Endometrium (tissue), 2 donors: ENCODE results near the gene RAB11FIP5.
"Not testable (repeated sequence)": the region's sequence is repeated elsewhere in the genome, so short reads cannot be mapped to it uniquely, and the experiment has no call there.

Experiments
- FAIRE-seq: peaks from 2 replicates; lab custom pipeline; 2012; peaks lifted over from hg19 to GRCh38; lab: Jason Lieb, UNC
- donor health status: control.
- donor health status: control.

The RAB11FIP5 gene

DNA sequence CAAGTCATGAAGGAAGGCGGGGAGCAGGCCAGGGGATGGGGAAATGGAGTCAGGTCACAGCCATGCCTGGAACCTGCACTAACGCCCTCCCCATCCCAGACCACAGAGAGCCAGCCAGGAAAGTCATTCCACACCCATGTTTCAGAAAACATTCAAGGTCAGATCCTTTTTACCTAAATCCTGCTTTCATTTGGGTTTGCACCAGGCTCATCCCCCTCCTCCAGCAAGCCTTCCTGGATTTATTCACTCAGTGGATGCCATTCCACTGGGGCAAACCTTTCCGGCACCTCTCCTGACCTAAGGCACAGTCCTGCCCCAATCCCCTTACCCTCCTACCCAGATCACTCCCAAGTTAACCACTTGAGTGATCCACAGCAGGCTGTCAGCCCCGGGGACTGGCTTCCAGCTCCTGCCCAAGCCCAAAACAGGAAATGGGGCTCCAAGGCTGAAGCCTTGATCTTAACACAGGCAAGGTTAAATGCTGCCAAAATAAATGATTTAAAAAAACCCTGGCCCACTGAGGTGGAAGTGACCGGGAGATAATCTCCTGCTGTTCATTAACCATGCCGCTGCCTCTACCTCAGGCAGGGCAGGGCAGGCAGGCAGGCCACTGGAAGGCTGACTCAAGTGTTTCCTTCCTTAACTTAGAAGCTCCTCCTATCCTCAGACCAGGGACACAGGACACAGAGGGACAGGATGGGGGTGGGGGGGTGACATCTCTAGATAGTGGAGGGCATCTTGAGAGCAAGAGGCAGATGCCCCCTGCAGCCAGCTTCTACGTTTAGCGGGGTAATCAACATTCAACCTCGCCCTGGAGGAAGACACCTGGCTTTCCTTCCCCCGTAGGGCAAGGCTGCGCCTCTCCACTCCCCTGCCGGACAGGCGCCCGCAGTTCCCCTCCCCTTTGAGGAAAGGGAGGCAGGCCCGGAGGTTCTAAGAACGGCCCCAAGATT lies 1.4 kb downstream of the RAB11FIP5 start:
- no peak for FAIRE-seq

DNA sequence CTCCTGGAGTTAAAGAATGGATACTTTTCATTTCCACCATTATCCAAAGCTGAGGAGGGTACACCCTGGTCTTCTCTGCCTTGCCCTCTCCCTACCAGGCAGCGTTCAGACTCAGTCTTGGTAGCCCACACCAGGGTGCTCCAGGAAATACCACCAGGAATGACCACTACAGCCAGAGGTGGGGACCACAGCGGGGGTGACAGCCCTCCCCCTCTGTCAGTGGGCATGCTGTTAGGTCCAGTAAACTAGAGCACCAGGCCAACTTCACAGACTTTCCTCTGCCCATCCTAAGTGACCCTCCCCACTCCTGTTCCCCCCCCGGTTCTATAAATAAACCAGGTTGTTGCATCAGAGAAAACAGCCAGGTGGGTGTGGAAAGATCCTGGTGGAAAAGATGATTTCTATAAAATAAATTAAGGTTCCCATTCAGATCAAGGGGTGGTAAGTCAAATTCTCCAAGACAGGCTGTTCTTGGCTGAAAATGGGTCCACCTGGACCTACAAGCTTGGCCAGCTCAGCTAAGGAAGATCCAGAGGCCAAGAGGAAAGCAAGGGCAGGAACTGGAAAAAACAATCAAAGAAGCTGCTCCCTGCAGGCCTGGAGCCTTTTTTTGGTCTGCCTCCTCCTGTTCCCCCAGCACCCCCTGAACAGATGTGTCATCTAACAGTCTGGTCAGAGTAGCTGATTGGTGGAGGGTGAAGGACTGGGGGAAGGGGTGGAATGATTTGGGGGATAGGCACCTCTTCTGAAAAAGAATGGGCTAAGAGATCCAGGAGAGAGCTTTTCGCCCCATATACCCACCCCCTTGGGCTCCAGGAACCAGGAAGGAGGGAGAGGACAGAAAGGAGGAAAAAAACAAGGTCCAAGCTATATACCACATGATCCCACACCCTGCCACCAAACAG lies 2.3 kb downstream of the RAB11FIP5 start:
- no peak for FAIRE-seq

DNA sequence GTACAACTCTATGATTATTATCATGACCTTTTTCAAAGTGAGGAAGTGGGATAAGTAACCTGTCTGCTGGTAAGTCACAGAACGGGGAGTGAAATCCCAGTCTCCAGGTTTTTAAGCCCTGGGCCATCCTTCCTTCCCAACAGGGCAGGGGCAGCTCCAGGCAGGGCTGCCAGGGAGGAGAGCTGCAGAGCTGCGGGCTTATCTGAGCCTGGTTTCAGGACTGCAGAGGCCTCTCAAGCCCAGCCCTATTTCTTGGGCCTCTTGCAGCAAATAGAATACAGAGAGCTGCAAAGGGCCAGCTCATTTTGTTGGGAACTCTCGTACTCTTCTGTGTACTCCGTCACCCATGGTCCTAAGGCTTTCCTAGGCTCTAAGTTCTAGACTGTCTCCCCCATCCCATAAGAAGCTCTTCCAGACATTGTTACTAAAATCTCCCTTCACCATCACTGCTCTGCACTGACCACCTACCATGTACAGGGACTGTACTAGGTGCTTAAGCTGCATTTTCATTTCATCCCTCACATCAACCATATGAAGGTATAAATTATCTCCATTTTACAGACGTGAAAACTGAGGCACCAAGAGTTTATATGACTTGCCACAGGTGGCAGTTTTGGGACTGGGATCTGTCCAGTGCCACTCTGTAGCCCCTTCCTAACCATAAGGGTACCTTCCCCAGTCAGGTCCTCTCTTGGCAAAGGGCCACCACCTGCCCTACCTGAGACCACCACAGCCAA lies 3.1 kb downstream of the RAB11FIP5 start:
- no peak for FAIRE-seq

DNA sequence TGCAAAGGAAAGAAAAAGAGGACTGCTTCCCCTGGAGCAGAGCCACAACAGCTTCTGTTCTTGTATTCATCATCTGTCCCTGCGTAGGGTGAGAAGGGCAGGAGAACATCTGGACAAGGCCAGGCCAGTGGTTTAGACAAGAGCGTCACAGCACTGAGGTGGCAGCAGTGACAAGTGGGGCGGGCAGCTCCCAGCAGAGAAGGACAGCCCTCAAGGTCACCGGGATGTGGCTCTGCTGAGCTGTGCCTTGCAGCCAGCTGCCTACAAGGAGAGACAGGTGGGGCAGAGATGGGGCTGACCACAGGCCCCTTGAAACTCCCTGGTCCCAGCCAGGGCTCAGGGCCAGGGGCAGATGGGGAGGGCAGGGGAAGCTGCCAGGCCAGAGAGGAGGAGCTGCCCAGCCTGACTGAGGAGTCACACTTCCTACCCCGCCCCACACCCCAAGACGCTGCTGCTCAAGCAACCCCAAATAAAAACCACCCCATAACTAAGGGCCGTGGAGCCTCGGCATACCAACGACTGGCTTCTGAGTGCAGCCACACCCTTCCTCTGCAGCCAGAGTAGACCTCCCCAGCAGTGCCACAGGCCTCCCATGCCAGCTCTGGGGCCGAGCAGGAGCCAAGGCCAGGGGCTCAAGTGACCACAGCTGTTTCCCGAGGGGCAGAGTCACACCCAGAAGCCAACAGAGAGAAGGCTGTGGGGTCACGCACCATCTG lies 5.4 kb downstream of the RAB11FIP5 start:
- no peak for FAIRE-seq

DNA sequence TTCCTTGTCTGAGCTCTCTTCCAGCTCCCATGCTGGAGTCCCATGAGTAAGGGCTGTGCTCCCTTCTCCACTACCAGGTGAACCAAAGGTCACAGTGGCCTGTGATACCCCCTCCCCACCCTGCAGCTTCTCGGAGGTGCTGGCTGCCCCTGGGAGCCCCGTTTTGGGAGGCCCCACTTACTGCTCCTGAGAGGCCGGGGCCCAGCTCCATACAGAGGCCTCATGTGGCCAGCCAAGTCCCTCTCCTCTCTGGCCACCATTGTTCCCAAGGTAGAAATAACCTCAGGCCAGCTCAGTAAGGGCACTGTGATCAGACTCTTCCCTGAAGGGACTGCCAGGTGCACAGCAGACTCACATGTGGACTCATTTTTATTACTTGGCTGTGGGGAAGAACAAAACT lies 6.0 kb downstream of the RAB11FIP5 start:
- no peak for FAIRE-seq

DNA sequence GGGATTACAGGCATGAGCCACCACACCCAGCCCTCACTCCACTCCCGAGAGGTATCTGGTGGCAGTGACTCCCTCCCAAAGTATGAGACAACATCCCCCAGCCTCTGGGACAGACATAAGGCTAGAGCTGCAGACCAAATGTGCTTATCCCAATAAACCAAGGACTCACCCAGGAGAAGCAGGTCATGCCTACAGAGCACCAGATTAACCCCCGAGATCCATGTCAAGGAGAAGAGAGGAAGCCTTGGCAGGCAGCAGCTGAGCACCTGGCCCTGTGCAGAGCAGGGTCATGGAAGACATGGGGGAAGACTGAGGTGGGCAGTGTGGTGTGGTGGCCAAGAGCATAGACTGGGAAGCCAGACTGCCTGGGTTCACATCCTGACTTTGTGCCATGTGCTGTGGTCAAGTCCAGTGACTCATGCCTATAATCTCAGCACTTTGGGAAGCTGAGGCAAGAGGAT lies 7.2 kb downstream of the RAB11FIP5 start:
- no peak for FAIRE-seq

DNA sequence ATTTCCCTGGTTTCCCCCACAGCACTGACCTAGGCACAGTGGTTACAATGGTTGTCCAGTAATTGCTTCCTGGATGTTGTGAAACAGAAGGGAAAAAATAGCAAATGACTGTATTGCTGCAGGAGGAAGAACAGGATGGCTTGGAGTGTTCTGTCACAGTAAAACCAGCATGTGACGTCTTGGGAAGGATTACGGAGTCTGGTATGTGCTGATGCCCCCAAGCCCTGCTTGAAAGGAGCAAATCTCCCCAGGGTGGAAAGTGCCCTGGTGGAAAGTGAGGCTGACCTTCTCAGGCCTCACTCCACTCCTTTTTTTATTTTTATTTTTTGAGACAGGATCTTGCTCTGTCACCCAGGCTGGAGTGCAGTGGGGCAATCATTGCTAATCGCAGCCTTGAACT lies 7.8 kb downstream of the RAB11FIP5 start:
- FAIRE-seq, result no peak

DNA sequence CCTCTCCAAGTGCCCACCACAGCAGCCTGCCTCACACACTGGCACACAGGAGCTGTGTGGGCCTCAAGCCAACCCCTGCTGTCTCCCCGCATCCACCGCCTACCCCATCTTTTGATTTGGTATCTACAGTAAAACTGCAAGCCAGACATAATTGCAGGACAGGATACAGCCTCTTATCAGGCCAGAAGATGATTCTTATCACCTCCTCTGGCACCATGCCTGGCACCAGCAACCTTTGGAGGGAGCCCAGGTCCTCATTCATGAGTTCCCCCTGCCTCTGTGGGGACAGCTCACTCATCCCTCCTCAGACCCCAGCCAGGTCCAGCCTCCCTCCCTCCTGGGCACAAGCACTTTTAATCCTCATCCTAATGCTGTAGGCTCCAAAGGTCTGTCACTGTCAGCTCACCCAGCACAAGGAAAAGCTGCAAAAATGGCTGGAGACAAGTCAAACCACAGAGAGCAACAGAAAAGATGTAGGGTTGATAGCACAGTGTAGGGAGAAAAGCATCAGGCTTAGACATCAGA lies 9.7 kb downstream of the RAB11FIP5 start:
- no peak for FAIRE-seq

DNA sequence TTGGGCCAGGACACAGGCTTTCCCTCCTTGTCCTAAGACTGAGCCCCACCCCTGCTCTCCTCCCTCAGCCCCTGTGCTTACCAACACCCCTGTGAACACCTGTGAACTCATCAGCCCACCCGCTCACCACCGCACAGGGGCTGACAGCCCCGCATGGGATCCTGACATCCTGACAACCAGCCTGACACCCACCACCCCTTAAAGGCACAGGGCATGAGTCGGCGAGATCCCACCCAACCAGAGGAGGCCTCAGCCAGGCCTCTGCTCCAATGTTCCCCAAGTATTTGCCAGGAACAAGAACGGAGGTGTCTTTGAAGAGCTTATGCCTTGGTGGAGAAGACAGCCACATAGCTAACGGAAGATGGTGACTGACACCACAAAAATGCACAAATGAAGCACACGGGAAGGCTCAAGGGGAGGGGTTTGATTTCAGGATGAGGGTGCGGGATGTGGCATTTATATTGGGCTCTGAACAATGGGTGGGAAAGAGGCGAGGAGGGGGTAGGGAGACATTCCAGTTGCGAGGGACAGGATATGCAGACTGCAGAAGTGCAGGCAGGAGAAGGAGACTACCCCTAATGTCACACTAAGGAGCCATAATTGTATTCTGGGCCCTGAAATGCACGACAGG lies 11.0 kb downstream of the RAB11FIP5 start:
- FAIRE-seq, result no peak

DNA sequence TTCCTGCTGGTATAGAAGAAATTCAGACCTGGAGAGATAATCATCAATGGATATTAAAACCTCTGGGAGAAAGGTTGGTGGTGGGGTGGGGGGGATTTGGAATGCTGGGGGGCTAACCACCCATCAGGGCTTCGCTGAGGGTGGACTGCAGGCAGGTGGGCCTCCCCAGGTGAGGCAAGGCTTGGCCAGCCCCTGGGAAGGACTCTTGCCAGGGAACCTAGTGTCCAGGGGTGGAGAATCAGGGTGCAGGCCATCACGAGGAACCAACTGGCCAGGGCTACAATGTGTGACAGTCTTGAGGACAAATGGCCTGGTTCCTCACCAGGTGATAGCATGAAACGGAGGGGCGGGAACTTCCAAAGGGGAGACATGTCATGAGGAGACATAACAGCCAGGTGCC lies 11.8 kb downstream of the RAB11FIP5 start:
- FAIRE-seq, result no peak

DNA sequence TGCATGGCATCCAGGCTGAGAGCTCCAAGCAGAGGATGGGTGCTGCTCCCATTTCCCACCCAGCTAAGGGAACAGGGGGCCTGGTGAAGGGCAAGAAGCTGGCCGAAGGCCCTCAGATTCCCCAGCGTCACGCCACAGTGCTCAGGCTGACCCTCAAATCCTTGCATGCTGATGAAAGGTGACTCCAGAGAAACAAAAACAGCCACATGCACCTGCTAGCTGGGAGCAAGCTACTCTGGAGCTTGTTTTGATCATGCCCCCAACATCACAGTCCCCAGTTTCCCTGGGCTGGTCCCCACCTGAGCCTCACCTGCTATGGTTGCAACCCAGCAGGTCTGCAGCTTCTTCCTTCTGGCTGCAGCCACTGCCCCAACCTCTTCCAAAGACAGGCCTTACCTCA lies 13.3 kb downstream of the RAB11FIP5 start:
- no peak for FAIRE-seq

DNA sequence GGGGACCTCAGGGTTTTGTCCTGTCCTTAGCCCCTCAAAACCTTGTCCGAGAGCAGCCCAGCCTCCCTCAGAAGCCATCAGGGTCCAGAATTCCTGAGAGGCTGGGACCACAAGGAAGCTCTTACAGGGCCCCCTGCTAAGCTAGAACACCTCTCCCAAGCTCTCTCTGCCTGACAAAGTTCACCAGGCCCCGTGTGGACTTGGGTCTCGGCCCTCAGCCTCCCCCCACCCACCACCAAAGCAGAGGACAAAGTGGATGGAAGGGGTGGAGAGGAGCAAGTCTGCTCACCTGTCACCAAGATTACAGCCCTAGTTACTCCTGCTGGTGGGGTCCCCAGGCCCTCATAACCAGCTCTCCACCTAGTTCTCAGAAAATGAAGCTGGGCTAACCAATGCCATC lies 16.8 kb downstream of the RAB11FIP5 start:
- no peak for FAIRE-seq

DNA sequence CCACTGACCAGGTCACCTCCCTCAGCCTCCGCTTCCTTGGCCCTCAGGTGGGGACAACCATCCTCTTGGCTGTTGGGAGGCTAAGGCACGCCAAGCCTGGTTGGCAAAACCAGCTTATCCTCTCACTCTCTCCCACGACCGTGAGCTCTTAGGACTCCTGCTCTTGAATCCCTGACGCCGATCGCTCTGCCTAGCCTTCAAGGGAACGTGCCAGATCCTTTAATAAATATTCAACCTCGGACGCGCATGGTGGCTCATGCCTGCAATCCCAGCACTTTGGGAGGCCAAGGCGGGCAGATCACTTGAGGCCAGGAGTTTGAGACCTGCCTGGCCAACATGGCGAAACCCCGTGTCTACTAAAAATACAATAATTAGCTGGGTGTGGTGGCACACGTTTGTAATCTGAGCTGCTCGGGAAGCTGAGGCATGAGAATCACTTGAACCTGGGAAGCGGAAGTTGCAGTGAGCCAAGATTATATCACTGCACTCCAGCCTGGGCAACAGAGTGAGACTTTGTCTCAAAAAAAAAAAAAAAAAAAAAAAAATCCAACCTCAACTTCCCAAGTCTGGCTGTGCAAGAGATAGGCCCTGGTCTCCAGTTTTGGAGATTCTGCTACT lies 19.0 kb downstream of the RAB11FIP5 start:
- not testable (repeated sequence) for FAIRE-seq

DNA sequence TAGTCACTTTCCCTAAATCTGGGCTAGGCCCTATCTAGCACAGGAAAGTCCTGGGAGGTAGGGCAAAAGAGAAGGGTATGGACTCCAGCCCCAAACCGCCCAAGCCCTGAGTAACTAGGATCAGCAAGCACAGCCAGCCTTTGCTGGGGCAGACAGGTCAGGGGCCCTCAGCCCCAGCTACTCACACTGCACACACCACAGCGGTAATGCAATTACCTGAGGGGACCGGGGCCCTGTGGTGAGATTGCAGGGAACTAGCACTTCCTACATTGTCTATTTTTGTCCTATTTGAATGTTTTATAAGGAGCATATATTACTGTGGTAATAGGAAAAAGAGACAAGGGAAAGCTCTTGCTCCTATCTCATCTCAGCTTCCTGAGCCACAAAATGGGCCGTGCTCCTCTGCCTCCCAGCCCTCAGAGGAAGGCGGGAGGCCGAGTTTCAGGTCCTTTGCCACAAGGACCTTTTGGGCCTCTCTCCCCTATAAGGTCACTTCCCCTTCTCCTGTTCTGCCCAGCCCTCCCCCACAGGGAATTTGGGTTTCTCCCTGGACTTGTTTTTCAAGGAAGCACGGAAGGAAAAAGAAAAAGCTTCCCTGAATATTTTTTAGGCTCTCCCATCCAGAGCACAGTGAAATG lies 20.5 kb downstream of the RAB11FIP5 start:
- no peak for FAIRE-seq

DNA sequence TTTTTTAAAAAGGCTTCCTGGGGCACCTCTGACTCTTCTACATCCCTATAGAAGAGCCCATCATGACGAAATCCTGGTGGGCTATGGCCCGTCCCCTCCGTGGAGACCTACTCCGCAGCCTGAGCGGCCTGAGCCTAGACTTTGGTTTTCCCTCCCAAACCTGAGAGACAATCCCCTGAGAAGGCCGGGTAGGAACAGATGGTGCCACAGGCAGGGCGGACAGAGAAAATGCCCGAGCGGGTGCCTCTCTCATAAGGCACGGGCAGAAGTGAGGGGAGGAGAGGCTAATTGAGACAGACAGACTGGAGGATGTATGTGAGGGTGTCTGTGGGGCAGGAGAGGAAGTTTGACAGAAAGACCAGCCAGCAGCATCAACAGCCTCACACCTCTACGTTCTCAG lies 21.1 kb downstream of the RAB11FIP5 start:
- FAIRE-seq, result no peak

DNA sequence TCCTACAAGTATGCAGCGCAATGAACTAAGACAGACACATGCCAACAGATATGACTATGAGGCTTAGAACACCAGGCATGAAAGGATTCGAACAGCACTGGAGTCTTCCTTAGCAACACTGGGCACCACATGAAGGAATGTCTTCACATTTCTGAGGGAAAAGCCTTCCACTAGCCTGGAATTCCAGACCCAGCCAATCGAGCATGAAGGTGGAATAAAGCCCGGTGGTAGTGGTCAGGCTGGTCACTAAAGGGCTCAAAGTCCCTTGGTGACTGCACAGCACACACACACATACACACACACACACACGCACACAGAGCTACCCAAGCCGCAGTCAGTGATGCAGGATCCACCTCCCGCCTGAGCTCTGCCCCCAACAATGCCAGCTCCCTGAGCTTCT lies 21.6 kb downstream of the RAB11FIP5 start:
- no peak for FAIRE-seq

DNA sequence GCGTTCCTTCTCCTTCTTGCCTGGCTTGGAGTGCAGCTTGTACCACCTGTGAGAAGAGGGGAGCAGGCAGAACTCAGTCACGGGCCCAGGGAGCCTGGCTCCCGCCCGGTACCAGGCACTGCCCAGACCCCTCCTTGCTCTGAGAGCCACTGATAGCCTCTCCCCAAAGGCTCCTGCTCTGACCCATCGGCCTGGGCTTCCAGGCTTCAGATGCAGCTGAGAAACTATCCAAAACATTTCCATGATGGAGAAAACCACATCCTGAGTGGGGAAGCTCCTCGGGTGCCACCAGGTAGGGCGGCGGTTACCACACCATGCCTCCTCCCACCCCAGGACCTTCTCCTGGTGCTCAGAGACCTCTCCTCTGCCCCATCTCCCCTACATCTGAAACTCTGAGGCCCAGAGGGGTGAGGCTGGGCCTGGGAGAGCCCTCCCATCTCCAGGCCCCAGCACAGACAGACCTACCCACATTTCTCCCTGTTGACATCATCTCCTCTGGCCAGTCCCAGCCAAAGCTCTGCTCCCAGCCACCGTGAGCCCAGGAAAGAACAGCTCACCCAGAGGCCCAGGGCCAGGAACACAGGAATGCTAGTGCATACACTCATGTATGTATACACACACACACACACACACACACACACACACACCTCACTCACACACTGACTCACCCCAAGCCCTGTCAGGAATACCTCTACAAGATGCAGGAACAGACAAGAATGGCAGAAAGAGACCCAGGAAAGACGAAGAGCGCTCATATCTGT lies 23.3 kb downstream of the RAB11FIP5 start:
- no peak for FAIRE-seq

DNA sequence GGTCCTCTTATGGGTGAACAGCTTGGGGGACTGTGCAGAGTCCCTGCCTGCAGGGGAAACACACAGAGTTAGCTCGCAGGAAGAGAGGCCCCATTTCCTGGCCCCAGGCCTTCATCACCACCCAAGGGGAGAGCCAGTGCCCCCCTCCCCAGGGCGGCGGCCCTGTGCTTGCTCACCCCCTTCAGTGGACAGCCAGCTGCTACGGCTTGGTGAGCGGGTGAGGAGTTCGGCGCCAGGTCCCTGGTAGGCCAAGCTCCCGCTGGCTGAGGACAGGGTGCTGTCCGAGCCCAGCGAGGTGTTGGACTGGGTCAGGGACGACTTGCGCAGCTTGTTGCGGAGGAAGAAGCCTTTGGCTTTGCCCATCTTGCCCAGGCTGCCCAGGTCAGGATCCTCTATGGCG lies 24.0 kb downstream of the RAB11FIP5 start:
- FAIRE-seq, result no peak

DNA sequence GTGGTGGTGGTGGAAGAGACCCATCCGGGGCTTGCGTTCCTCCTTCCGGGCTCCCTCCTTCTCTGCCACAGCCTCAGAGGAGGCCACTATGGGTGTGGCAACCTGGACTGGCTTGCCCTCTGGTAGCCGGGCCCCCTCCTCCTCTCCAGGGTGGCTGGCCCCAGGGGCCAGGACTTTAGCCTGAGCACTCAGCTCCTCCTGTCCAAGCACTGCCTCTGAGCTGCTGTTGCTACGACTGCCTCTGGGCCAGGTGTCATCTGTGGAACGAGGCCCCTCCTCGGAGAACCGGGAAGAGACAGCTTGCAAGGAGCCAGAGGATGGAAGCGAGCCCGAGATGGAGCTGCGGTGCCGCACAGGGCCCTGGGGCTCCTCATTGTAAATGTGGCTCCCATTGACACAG lies 24.5 kb downstream of the RAB11FIP5 start:
- FAIRE-seq, result no peak
